GM10847 (cell line): ENCODE results near the gene LSM14B.

Experiments
- POLR2A ChIP-seq: IDR thresholded peaks from 2 replicates; pipeline ENCODE4 v1.6.1; 2011; ENCODE audit not compliant: insufficient read length; ENCODE audit errors: extremely low read depth

Gene LSM14B

DNA sequence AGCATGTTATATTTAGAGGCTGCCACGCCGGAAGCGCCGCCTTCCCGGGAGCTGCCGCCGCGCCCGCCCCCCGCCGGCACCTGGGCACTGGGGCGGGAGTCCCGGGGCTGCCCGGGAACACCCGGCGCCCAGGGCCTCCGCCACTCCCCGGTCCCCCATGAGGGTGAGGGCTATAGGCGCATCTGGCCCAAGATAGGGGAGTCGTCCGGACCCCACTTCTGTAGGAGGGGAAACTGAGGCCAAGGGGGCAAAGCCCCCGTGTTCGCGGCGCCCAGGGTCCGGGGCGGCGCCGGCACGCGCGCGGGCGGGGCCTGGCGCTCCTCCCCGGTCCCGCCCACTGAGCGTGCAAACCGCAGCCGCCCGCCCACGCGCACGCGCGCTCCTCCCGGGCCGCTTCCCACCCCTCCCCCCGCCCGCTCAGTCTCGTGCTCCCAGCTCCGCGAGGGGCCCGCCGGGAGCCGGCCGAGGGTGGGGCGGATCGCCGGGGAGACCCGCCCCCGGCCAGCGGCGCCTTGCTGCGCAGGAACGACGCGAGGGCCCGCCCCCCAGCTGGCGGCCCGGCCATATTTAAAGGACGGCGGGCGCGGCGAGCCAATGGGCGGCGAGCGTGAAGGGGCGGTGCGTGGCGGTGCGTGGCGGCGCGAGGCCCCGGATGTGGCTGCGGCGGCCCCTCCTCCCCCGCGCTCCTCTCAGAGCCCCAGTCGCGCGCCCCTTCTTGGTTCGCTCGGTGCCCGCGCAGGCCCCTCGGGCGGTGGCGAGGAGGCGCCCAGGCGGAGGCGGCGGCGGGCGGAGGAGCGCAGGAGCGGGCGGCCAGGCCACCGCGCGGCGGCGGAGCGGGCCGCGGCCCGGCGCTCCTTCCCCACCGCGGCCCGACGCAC is at the start of gene LSM14B:
Gene LSM14B, plus strand, starts transcription at position 700 of the 878 bp plus-strand sequence. CDS start 192 bp downstream, outside the sequence.
- TF ChIP-seq POLR2A: peak; percentile 64

DNA sequence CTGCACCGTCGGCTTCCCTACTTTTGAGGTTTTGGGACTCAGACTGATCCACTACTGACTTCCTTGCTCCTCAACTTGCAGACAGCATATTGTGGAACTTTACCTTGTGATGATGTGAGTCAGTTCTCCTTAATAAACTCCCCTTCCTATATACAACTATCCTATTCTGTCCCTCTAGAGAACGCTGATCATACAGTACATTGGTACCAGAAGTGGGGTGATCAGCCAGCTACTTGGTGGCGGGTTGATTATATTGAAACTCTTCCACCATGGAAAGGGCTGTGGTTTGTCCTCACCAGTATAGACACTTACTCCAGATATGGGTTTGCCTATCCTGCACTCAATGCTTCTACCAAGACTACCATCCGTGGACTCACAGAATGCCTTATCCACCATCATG is 49.0 kb upstream of the LSM14B start:
- TF ChIP-seq POLR2A: no peak

DNA sequence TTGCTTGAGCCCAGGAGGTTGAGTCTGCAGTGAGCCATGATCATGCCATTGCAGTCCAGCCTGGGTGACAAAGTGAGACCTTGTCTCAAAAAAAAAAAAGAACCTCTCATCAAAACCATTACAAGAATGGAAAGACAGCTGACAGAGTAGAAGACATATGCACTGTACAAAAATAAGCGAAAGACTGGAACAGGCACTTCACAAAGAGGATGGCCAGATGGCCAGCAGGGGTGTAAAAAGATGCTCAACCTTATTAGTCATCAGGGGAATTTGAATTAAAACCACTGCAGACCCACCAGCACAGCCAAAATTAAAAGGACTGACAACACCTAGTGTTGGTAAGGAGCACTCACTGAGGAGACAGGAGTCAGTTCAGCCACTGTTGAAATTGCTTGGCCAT is 43.1 kb upstream of the LSM14B start:
- TF ChIP-seq POLR2A: no peak

DNA sequence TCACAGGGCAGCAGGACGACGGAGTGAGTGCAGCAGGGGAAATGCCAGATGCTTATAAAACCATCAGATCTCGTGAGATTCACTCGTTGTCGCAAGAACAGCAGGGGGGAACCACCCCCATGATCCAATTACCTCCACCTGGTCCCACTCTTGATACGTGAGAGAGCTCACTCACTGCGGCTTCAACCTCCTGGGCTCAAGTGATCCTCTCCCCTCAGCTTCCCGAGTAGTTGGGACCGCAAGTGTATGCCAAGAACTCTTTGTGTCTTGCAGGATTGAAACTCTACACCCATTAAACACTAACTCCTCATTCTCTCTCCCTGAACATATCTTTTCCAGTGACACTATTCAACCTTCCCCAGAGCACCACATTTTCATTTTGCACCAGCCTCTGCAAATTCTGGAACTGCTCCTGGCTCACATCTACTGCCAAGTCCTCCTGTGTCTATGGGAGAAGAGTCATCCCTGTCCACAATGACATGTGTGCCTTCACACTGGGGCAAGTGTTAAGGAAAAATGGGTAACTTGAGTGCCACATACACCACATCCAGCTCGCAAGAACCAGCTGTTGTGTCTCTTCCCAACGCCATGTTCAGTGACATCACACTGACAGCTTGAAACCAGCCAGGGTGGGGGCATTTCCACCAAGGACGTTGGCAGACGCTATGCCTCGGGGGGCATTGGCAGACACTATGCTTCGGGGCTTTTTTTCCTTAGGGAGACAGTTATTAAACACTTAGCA is 41.9 kb upstream of the LSM14B start:
- TF ChIP-seq POLR2A: no peak

- TF ChIP-seq POLR2A: no peak
These were observed 39.0 kb upstream of the LSM14B start for GRCh38 chr20:62083312-62083711.

DNA sequence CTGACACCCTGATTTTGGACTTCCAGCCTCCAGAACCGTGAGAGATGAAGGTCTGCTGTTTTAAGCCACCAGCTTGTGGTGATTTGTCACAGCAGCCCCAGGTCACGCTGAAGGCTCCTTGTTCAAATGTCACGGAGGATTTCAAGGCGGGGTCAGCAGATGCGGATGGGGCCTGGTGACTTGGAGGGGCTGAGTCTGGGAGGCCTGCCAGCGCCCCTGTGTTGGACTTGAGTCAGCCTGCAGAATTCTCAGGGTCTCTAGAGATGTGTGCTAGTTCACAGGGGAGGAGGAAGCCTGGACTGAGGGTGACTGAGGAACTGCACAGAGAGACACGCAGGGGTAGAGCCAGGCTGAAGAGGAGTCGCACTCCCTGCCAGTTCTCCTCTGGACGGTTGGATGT is 37.1 kb upstream of the LSM14B start:
- TF ChIP-seq POLR2A: no peak

DNA sequence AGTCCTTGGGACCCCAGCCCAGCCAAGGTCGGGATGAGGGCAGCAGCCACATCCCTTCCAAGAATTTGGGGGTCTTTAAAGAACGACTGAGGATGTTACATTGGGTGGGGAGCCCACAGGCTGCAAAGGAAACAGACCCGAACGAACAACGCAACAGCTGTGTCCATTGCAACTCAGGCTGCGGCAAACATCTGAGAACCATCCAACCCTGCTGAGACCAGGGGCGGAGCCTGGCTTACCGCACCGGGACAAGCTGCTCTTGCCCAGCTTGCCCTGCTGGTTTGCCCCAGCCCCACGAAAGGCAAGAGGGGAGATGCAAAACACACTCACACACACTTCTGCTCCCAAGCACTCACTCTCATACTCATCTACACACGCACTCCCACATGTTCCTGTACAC is 35.0 kb upstream of the LSM14B start:
- no peak for TF ChIP-seq POLR2A

GRCh38 chr20:62087632-62088031 is 34.6 kb upstream of the LSM14B start:
- no peak for TF ChIP-seq POLR2A

DNA sequence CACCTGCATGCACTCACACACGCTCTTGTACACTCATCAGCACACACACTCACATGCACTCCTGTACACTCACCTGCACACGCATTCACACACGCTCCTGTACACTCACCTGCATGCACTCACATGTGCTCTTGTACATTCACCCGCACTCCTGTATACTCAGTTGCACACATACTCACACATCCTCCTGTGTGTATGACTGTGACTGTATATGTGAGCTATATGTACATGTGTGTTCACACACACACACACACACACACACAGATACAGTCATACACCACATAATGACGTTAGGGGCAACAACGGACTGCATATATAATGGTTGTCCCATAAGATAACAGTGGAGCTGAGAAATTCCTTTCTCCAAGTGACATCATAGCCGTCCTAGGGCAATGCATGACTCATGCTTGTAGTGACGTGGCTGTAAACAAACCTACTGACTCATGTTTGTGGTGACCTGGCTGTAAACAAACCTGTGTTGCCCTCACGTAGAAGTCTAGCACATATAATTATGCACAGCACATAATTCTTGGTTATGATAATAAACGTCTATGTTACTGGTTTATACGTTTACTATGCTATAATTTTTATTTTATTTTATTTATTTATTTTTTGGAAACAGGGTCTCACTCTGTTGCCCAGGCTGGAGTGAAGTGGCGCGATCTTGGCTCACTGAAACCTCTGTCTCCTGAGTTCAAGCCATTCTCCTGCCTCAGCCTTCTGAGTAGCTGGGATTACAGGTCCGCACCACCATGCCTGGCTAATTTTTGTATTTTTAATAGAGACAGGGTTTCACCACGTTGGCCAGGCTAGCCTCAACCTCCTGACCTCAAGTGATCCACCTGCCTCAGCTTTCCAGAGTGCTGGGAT is 33.8 kb upstream of the LSM14B start:
- TF ChIP-seq POLR2A: no peak

GRCh38 chr20:62089393-62089792 is 32.9 kb upstream of the LSM14B start:
- TF ChIP-seq POLR2A: no peak

GRCh38 chr20:62096421-62097380 is 25.6 kb upstream of the LSM14B start:
- no peak for TF ChIP-seq POLR2A

DNA sequence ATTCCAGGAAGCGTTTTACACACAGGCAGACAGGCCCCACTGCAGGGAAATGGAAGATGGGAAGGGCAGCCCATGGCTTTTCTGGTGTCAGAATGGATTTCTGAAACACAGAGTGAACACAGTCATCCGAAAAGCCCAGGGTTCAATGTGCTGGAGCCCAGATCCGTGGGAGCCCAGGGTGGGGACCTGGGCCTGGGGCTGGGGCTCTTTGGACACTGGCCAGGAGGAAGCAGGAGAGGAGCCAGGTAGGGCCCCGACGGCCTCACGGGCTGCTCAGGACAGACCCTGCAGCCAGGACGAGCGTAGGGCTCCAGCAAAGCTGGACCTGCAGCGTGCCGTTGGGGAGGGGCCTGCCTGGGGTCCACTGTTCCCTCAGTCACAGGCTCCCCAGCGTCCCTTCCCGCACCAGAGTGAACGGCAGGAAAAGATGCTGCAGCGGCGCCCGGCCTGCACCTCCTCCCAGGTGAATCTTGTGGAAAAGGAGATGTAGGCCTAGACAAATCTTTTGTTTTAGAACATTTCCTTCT is 24.3 kb upstream of the LSM14B start:
- TF ChIP-seq POLR2A: no peak

DNA sequence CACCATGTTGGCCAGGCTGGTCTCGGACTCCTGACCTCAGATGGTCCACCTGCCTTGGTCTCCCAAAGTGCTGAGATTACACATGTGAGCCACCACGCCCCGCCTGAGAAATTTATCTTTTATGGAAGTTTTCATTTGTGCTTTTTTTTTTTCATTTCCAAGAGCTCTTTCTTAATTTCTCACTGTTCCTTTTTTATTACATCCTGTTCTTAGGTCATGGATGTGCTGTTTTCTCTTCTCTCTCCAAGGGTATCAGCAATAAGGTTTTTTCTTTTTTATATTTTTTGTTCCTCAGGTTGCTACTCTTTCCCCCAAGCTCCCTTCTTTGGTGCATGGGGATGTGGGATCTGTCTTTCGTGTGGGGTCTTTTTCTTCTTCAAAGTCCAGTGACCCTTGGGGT is 21.2 kb upstream of the LSM14B start:
- no peak for TF ChIP-seq POLR2A
